Heart left ventricle (tissue), 16 donors: ENCODE data around the gene FIP1L1. TPM values are rescaled to one million over a fixed set of nuclear protein-coding genes. Genes with fewer than 3 reads are reported as not detected.
"Not testable (repeated sequence)": the region's sequence is repeated elsewhere in the genome, so short reads cannot be mapped to it uniquely, and the experiment has no call there.

Experiments used
- ATAC-seq, 4 donors: fragments of 200-7000 bp; cut with Tn5 transposase; one replicate each; pipeline ENCODE4 v1.9.1; 2020 to 2022; ENCODE audit warnings: moderate library complexity in 4 of 4, mild to moderate bottlenecking in 3 of 4, moderate number of reproducible peaks in 1 of 4
- DNase-seq, 5 donors: peaks; one replicate each; pipeline ENCODE4 v3.0.0-alpha.2; 2020
- H3K27ac ChIP-seq, 12 donors: fragments of 200-600 bp; sonication (generic) in 4 of 12; one replicate each; pipeline versions ENCODE4 v1.5.0 to v1.8.0; 2016 to 2022; ENCODE audit warnings: mild to moderate bottlenecking in 2 of 12
- H3K27me3 ChIP-seq, 9 donors: fragments of 200-600 bp; sonication (generic) in 2 of 9; one replicate each; pipeline versions ENCODE4 v1.5.1 to v1.8.0; 2016 to 2022; ENCODE audit warnings: mild to moderate bottlenecking in 3 of 9
- H3K36me3 ChIP-seq, 9 donors: fragments of 200-600 bp; sonication (generic) in 2 of 9; one replicate each; pipeline versions ENCODE4 v1.5.0 to v1.8.0; 2018 to 2022; ENCODE audit warnings: mild to moderate bottlenecking in 2 of 9
- H3K4me1 ChIP-seq, 12 donors: fragments of 200-600 bp; sonication (generic) in 4 of 12; one replicate each; pipeline versions ENCODE4 v1.5.0 to v1.8.0; 2016 to 2022; ENCODE audit warnings: mild to moderate bottlenecking in 3 of 12
- H3K4me3 ChIP-seq, 12 donors: fragments of 200-600 bp; sonication (generic) in 4 of 12; one replicate each; pipeline versions ENCODE4 v1.5.0 to v1.8.0; 2017 to 2022; ENCODE audit warnings: mild to moderate bottlenecking in 9 of 12, moderate library complexity in 4 of 12
- H3K9me3 ChIP-seq, 12 donors: fragments of 200-600 bp; sonication (generic) in 4 of 12; one replicate each; pipeline versions ENCODE4 v1.5.0 to v1.8.0; 2016 to 2022; ENCODE audit warnings: mild to moderate bottlenecking in 1 of 12
- POLR2A ChIP-seq, 2 donors: fragments of 450-650 bp; IDR thresholded peaks; one replicate each; pipeline ENCODE4 v1.6.1; 2017; ENCODE audit warnings: antibody characterized with exemption in 2 of 2, mild to moderate bottlenecking in 2 of 2, moderate library complexity in 2 of 2
- WGBS, 4 donors: extraction: QIAGEN DNeasy Blood & Tissue Kit in 2 of 4; methylation state at CpG; one replicate each; pipeline versions ENCODE4 v1.1.5 to v1.1.7; 2013 to 2018; 5-methylcytosine and 5-hydroxymethylcytosine counted together
- intact Hi-C, 10 donors: fragments of 100-400 bp; cut with DNase I; formaldehyde crosslinking; loops; one replicate each; pipeline versions ENCODE4 v1.11.1 to v1.14.2; 2022
- long read RNA-seq, 3 donors: library from polyadenylated mRNA; unstranded; transcript quantifications; one replicate each; pipeline ENCODE4 v2.0.0, GENCODE V29; 2020 to 2021
- polyA plus RNA-seq, 2 donors: library from polyadenylated mRNA; stranded (reverse); fragments of 200-250 nt; gene quantifications; one replicate each; pipeline ENCODE4 v1.2.3, GENCODE V29; 2013
- total RNA-seq, 9 donors: library from RNA; depleted of rRNA in 2 of 9; stranded (reverse); fragments of >200 nt in 2 of 9; fragmentation: NEBNext Ultra II Directional in 3 of 9; extraction: Animal tissue kit (Norgen Biotek cat#: 25700) in 3 of 9; gene quantifications; one replicate each; pipeline versions ENCODE4 v1.1.0 to v1.2.4, GENCODE V29; 2016 to 2023
- TF ChIP-seq, protein P1 (sequence below), 12 donors: fragments of 200-600 bp; sonication (generic) in 4 of 12; IDR thresholded peaks; one replicate each; pipeline versions ENCODE4 v1.5.0 to v1.8.0; 2018 to 2022; ENCODE audit warnings: antibody characterized with exemption in 12 of 12, mild to moderate bottlenecking in 5 of 12
- donor health status: ischemic (EF 13 %, LVEDD 7.1; RV severe dilation, severe dysfunction).
- donor health status: healthy with polysubstance abuse.
- donor health status: DM: no; HTN: yes; CAD: no.
- donor health status: DM: no; HTN: no; CAD: no.
- donor health status: ischemic (EF 25% LVEDD 6.9; RV normal size, moderate dysfunction).
- donor health status: ischemic (EF 25% LVEDD 5.7; RV mildly dilated, moderate dysfunction).
- donor health status: healthy.
- donor health status: DM: yes; HTN: yes; CAD: no.
- donor health status: ischemic (EF 35%, LVEDD 5.7; RV mildly dilated, moderate dysfunction).
- donor health status: nonischemic (EF 11% LVEDD 7.7; RV severe dilation, severe dysfunction).
- donor health status: DM: yes; HTN: yes; CAD: no.
- donor health status: PGD.
- donor health status: ischemic (EF 29% LVEDD 5.4; RV normal size, mild dysfunction).
- donor health status: nonischemic (EF 23%, LVEDD 6.1; RV moderate dilation, normal function).

The FIP1L1 gene, protein sequence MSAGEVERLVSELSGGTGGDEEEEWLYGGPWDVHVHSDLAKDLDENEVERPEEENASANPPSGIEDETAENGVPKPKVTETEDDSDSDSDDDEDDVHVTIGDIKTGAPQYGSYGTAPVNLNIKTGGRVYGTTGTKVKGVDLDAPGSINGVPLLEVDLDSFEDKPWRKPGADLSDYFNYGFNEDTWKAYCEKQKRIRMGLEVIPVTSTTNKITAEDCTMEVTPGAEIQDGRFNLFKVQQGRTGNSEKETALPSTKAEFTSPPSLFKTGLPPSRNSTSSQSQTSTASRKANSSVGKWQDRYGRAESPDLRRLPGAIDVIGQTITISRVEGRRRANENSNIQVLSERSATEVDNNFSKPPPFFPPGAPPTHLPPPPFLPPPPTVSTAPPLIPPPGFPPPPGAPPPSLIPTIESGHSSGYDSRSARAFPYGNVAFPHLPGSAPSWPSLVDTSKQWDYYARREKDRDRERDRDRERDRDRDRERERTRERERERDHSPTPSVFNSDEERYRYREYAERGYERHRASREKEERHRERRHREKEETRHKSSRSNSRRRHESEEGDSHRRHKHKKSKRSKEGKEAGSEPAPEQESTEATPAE
- total RNA-seq = 10 to 100 TPM; 23.5 to 46.2 (median 32.8) TPM
- 10 to 100 TPM; 23.8 to 34.1 TPM for polyA plus RNA-seq
- long read RNA-seq, donor 1, partial matches to known transcripts = 3 of 42 reads
- long read RNA-seq, donor 1, other reads (novel, unspliced or antisense) = 30 of 42 reads
- long read RNA-seq, donor 2, transcript FIP1L1-202 (18 exons, 2,198 nt) = major isoform, 22 of 225 reads
- long read RNA-seq, donor 2, transcript FIP1L1-201 (15 exons, 1,878 nt) = minor isoform, 13 of 225 reads
- long read RNA-seq, donor 2, partial matches to known transcripts = 8 of 225 reads
- long read RNA-seq, donor 2, other reads (novel, unspliced or antisense) = 179 of 225 reads
- long read RNA-seq, donor 3, partial matches to known transcripts = 2 of 41 reads
- long read RNA-seq, donor 3, other reads (novel, unspliced or antisense) = 35 of 41 reads

DNA sequence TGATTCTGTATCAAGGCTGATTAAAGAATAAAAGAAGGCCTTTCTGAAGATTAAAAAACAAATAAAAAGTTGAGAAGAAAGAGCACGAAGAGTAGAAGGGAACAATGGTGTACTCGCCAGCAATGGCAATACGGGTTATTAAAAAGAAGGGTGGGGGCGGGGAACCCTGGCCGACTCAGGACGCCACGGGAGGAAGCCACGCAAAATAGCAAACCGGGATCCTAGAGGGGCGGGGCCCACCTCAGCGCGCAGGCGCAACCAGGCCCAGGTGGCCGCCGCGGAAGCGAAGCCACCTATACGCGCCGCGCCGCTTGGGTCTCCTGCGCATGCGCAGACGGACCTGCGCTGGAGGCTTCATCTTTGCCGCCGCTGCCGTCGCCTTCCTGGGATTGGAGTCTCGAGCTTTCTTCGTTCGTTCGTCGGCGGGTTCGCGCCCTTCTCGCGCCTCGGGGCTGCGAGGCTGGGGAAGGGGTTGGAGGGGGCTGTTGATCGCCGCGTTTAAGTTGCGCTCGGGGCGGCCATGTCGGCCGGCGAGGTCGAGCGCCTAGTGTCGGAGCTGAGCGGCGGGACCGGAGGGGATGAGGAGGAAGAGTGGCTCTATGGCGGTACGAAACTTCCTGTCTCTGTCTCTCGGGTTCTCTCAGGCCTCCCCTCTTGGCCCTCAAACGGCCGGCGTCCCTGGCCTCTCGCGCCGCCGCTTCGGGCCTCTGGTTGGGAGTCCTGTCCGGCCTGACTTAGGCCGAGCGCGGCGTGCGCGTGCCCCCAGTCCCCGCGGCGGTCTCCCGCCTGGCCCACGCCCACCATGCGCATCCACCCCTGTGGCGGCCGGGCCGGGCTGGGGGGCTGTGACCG, at the start of gene FIP1L1:
Gene FIP1L1, plus strand, starts transcription at position 323 of the 852 bp plus-strand sequence. Its CDS starts 198 bp downstream, at position 521.
- WGBS, 4 donors = 0 to 1% (median 0%) methylated on average over 48 to 85 of the region's 85 CpGs
- Histone ChIP-seq H3K27me3 (no peaks in the 10 kb centered on the region), H3K27ac (peak within 1 kb of the TSS; percentile 73 to 94 (median 90)), H3K36me3 (peaks cover 0 to 14% (median 6%) of the 10 kb centered on the region in 9 donors), H3K9me3 (no peaks in the 10 kb centered on the region), H3K4me1 (peaks cover 0 to 26% (median 20%) of the 10 kb centered on the region in 12 donors), H3K4me3 (peak within 1 kb of the TSS; percentile 50 to 97 (median 88))
- ATAC-seq = peak; percentile 99 to 100 (median 100)
- intact Hi-C loops = loop anchor here in 7 of 10 donors (1.0 to 10.0 kb wide), 5 partner anchors 11 to 1343 kb away; partner anchors contain the start of genes SCFD2 (in 1 of the 7) and SGCB (in 1 of the 7)
- DNase-seq = peak; percentile 93 to 98 (median 96)
- TF ChIP-seq, protein P1, sequence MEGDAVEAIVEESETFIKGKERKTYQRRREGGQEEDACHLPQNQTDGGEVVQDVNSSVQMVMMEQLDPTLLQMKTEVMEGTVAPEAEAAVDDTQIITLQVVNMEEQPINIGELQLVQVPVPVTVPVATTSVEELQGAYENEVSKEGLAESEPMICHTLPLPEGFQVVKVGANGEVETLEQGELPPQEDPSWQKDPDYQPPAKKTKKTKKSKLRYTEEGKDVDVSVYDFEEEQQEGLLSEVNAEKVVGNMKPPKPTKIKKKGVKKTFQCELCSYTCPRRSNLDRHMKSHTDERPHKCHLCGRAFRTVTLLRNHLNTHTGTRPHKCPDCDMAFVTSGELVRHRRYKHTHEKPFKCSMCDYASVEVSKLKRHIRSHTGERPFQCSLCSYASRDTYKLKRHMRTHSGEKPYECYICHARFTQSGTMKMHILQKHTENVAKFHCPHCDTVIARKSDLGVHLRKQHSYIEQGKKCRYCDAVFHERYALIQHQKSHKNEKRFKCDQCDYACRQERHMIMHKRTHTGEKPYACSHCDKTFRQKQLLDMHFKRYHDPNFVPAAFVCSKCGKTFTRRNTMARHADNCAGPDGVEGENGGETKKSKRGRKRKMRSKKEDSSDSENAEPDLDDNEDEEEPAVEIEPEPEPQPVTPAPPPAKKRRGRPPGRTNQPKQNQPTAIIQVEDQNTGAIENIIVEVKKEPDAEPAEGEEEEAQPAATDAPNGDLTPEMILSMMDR (IDR thresholded peaks at IDR 0.05) = no peak
- TF ChIP-seq POLR2A (IDR thresholded peaks at IDR 0.05) = peak in 1 of 2 donors; percentile 77

DNA sequence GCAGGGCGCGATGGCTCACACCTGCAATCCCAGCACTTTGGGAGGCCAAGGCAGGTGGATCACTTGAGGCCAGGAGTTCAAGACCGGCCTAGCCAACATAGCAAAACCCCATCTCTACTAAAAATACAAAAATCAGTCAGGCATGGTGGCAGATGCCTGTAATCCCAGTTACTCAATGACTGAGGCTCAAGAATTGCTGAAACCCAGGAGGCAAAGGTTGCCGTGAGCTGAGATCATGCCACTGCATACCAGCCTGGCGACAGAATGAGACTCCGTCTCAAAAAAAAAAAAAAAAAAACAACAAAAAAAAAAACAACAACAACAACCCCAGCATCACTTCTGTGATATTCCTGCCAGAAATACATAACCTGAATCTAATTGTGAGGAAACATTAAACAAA, 42.5 kb upstream of the FIP1L1 start:
- intact Hi-C loops, H3K4me3 ChIP-seq, H3K9me3 ChIP-seq, ATAC-seq, H3K27me3 ChIP-seq, H3K27ac ChIP-seq, DNase-seq, H3K4me1 ChIP-seq, H3K36me3 ChIP-seq: not testable (repeated sequence)
- 94 to 96% (median 95%) methylated on average over 6 of the region's 6 CpGs for WGBS, 4 donors

DNA sequence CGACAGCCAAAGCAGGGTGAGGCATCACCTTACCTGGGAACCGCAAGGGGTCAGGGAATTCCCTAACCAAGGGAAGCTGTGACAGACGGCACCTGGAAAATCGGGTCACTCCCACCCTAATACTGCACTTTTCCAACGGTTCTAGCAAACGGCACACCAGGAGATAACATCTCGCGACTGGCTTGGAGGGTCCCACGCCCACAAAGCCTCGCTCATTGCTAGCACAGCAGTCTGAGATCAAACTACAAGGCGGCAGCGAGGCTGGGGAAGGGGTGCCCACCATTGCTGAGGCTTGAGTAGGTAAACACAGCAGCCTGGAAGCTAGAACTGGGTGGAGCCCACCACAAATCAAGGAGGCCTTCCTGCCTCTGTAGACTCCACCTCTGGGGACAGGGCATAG, 37.3 kb upstream of the FIP1L1 start:
- H3K27me3 ChIP-seq, ATAC-seq, H3K27ac ChIP-seq, H3K4me3 ChIP-seq, DNase-seq, H3K4me1 ChIP-seq, H3K36me3 ChIP-seq, intact Hi-C loops: not testable (repeated sequence)
- H3K9me3 ChIP-seq = peaks cover 0 to 10% (median 0%) of the 10 kb centered on the region in 12 donors
- WGBS, 4 donors = 94 to 95% (median 94%) methylated on average over 12 of the region's 12 CpGs

DNA sequence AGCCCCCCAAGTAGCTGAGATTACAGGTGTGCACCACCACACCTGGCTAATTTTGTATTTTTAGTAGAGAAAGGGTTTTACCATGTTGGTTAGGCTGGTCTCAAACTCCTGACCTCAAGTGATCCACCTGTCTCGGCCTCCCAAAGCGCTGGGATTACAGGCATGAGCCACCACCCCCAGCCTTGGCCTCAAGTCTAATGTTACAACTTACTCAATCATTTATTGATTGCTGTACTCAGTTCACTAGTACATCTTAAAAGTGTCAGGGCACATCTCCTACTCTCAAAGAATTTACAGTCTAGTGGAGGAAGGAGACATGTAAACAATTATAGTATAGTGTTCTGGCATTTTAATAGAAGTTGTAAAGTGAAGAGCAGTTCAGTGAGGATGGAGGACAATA, 31.0 kb upstream of the FIP1L1 start:
- peaks cover 0 to 15% (median 8%) of the 10 kb centered on the region in 12 donors for H3K4me1 ChIP-seq
- H3K4me3 ChIP-seq, H3K27me3 ChIP-seq, DNase-seq, H3K27ac ChIP-seq, intact Hi-C loops, ATAC-seq: not testable (repeated sequence)
- H3K36me3 ChIP-seq = peaks cover 0 to 21% (median 4%) of the 10 kb centered on the region in 9 donors
- H3K9me3 ChIP-seq = peaks cover 0 to 11% (median 0%) of the 10 kb centered on the region in 12 donors
- WGBS, 4 donors = 93 to 100% (median 98%) methylated on average over 2 of the region's 2 CpGs
